Measurements from ENCODE around the gene RNLS. TPM values are rescaled to one million over a fixed set of nuclear protein-coding genes. Genes with fewer than 3 reads are reported as not detected.

RNLS gene
- total RNA-seq, 2 experiments from 2014 or later = not detected

DNA sequence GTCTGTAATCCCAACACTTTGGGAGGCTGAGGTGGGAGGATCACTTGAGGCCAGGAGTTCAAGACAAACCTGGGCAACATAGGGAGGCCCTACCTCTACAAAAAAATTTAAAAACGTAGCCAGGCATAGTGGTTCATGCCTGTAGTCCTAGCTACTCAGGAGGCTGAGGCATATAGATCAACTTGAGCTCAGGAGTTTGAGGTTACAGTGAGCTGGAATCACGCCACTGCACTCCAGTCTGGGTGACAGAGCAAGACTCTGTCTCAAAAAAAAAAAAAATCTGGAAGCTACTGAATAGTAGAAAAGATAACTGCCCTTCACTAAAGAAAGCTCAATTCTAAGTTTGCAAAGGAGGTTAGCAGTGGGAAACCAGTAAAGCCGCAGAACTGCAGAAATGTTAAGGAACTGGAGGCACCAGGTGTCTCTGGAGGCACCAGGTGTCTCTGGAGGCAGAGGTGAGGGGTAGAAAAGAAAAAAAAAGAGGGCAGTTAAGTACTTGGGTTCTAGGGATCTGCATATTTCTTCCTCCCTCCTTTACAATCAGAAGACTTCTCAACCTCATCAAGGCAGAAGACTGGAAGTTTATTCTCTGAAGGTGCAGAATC, 56.5 kb downstream of the RNLS start:
- Histone ChIP-seq H2AFZ (ENCODE audit: low read length) (no peak overlapping the region), H3K27ac (ENCODE audit: low read depth, low read length, poor library complexity, severe bottlenecking) (no peak overlapping the region), H3K9me3 (ENCODE audit: low read length) (no peaks in the 10 kb centered on the region), H4K20me1 (ENCODE audit: insufficient read depth, low read length) (no peaks in the 10 kb centered on the region), H3K36me3 (ENCODE audit: insufficient read depth, low read length) (no peaks in the 10 kb centered on the region), H3K4me3 (ENCODE audit: low read depth, low read length, poor library complexity, severe bottlenecking) (no peak overlapping the region), H3K4me2 (ENCODE audit: low read length) (no peak overlapping the region), H3K79me2 (ENCODE audit: insufficient read depth, low read depth, low read length) (no peaks in the 10 kb centered on the region), H3K4me1 (ENCODE audit: insufficient read depth, low read length, poor library complexity, severe bottlenecking) (no peaks in the 10 kb centered on the region), H3K9me2 (ENCODE audit: insufficient read depth, low read length) (no peaks in the 10 kb centered on the region)
- CTCF ChIA-PET (ENCODE audit: unreplicated experiment) = interaction anchor here (0.5 kb wide), 1 partner anchor 34 kb away, joined by 3 read pairs; no protein-coding TSS in a partner anchor
- BruUV-seq (replicated peaks) = no TSS peak
- intact Hi-C loops (cut with micrococcal nuclease; ENCODE audit: unreplicated experiment) = no loop called here
- DNase-seq (ENCODE audit: low spot score) = no peak
- TF ChIP-seq EZH2phosphoT487 (IDR thresholded peaks at IDR 0.05; ENCODE audit: borderline replicate concordance, low read depth, low read length) = no peak
- TF ChIP-seq, protein P1, sequence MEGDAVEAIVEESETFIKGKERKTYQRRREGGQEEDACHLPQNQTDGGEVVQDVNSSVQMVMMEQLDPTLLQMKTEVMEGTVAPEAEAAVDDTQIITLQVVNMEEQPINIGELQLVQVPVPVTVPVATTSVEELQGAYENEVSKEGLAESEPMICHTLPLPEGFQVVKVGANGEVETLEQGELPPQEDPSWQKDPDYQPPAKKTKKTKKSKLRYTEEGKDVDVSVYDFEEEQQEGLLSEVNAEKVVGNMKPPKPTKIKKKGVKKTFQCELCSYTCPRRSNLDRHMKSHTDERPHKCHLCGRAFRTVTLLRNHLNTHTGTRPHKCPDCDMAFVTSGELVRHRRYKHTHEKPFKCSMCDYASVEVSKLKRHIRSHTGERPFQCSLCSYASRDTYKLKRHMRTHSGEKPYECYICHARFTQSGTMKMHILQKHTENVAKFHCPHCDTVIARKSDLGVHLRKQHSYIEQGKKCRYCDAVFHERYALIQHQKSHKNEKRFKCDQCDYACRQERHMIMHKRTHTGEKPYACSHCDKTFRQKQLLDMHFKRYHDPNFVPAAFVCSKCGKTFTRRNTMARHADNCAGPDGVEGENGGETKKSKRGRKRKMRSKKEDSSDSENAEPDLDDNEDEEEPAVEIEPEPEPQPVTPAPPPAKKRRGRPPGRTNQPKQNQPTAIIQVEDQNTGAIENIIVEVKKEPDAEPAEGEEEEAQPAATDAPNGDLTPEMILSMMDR (conservative IDR thresholded peaks at IDR 0.05; ENCODE audit: low read length) = no peak
- POLR2A ChIA-PET = interaction anchor here (0.7 kb wide), 1 partner anchor 17 kb away, joined by 3 read pairs; no protein-coding TSS in a partner anchor

DNA sequence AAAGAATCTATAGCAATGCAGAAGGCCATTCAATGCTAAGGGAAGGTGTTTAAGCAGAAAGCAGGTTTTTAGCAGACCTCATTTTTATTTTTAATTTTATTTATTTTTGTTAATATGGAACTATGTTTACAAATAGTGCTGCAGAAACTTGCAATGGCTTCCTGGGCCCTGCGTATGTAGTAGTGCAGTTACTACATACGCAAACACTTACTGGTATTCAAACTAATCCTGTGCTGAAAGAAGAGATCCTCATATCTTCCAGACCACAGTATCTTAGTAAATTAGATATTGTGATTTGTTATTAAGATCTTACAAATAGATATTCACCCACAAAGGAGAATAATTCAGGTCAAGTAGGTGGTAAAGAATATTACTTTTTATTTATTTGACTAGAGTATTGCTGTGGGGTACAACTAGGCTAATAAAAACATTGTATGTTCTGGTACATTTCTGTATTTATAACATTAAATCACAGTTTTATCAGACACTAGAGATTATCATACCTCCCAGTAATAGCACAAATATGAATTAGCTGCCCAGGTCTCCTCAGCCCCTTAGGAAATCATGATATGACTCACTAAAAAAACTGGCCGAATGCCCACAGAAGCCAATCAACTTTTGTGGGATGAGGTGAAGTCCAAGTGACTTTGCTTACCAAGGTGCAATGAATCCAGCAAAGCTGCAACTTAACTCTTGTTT, 57.6 kb downstream of the RNLS start:
- Histone ChIP-seq H3K9me2 (ENCODE audit: insufficient read depth, low read length) (no peaks in the 10 kb centered on the region), H3K9me3 (ENCODE audit: low read length) (no peaks in the 10 kb centered on the region), H3K4me3 (ENCODE audit: low read depth, low read length, poor library complexity, severe bottlenecking) (no peak overlapping the region), H3K27ac (ENCODE audit: low read depth, low read length, poor library complexity, severe bottlenecking) (no peak overlapping the region), H2AFZ (ENCODE audit: low read length) (no peak overlapping the region), H3K79me2 (ENCODE audit: insufficient read depth, low read depth, low read length) (no peaks in the 10 kb centered on the region), H3K36me3 (ENCODE audit: insufficient read depth, low read length) (no peaks in the 10 kb centered on the region), H3K4me2 (ENCODE audit: low read length) (no peak overlapping the region), H4K20me1 (ENCODE audit: insufficient read depth, low read length) (no peaks in the 10 kb centered on the region), H3K4me1 (ENCODE audit: insufficient read depth, low read length, poor library complexity, severe bottlenecking) (no peaks in the 10 kb centered on the region)
- intact Hi-C loops (cut with micrococcal nuclease; ENCODE audit: unreplicated experiment) = no loop called here
- ChIA-PET CTCF (ENCODE audit: unreplicated experiment) (no interaction called here), POLR2A (no interaction called here)
- no peak for TF ChIP-seq EZH2phosphoT487 (IDR thresholded peaks at IDR 0.05; ENCODE audit: borderline replicate concordance, low read depth, low read length)
- TF ChIP-seq, protein P1 (conservative IDR thresholded peaks at IDR 0.05; ENCODE audit: low read length) = no peak
- BruUV-seq (replicated peaks) = no TSS peak
- DNase-seq (ENCODE audit: low spot score) = no peak

Data from OCI-LY7 (cell line).